HEK293 (cell line): Measurements from ENCODE around the gene PACS1.
A peak's percentile ranks its signal among the peaks of the same experiment; 100 is the strongest.

Source experiments
- KLF10 ChIP-seq: fragments of 450-650 bp; IDR thresholded peaks from 2 replicates; pipeline ENCODE4 v1.5.1; 2018; ENCODE audit warnings: missing biosample characterization, mild to moderate bottlenecking, missing genetic modification characterization
- OSR2 ChIP-seq: fragments of 450-650 bp; formaldehyde crosslinking; IDR thresholded peaks from 2 replicates; pipeline ENCODE4 v1.5.1; 2016; ENCODE audit warnings: missing biosample characterization, missing genetic modification characterization
- SCRT1 ChIP-seq: fragments of 450-650 bp; formaldehyde crosslinking; IDR thresholded peaks from 2 replicates; pipeline ENCODE4 v1.5.1; 2016; ENCODE audit warnings: missing biosample characterization, missing genetic modification characterization, borderline replicate concordance
- SETDB1 ChIP-seq: IDR thresholded peaks from one replicate; pipeline ENCODE4 v1.6.1; 2017; ENCODE audit warnings: mild to moderate bottlenecking, low read length, moderate library complexity, mixed read lengths; ENCODE audit not compliant: insufficient read length
- SP2 ChIP-seq: fragments of 450-650 bp; formaldehyde crosslinking; IDR thresholded peaks from 2 replicates; pipeline ENCODE4 v1.5.1; 2016; ENCODE audit warnings: missing biosample characterization, missing genetic modification characterization
- TCF7L2 ChIP-seq: IDR thresholded peaks from 2 replicates; pipeline ENCODE4 v1.6.1; 2011; ENCODE audit warnings: low read depth, mild to moderate bottlenecking, inconsistent platforms, low read length, moderate library complexity, borderline replicate concordance
- ZBTB48 ChIP-seq: fragments of 450-650 bp; formaldehyde crosslinking; IDR thresholded peaks from 2 replicates; pipeline ENCODE4 v1.5.1; 2016; ENCODE audit warnings: missing biosample characterization, missing genetic modification characterization
- ZNF23 ChIP-seq: fragments of 450-650 bp; formaldehyde crosslinking; IDR thresholded peaks from 2 replicates; pipeline ENCODE4 v1.5.1; 2016; ENCODE audit warnings: missing biosample characterization, missing genetic modification characterization, borderline replicate concordance
- ZNF501 ChIP-seq: fragments of 450-650 bp; formaldehyde crosslinking; IDR thresholded peaks from 2 replicates; pipeline ENCODE4 v1.5.1; 2016; ENCODE audit warnings: missing biosample characterization, missing genetic modification characterization
- ZNF510 ChIP-seq: fragments of 450-650 bp; formaldehyde crosslinking; IDR thresholded peaks from 2 replicates; pipeline ENCODE4 v1.5.1; 2018; ENCODE audit warnings: mild to moderate bottlenecking, missing genetic modification characterization, missing biosample characterization; ENCODE audit not compliant: insufficient replicate concordance
- ZNF514 ChIP-seq: fragments of 450-650 bp; formaldehyde crosslinking; IDR thresholded peaks from 2 replicates; pipeline ENCODE4 v1.5.1; 2016; ENCODE audit warnings: missing biosample characterization, missing genetic modification characterization
- ZNF549 ChIP-seq: fragments of 450-650 bp; IDR thresholded peaks from 2 replicates; pipeline ENCODE4 v1.5.1; 2018; ENCODE audit warnings: missing biosample characterization, missing genetic modification characterization, mild to moderate bottlenecking, inconsistent platforms, moderate library complexity
- ZNF560 ChIP-seq: fragments of 450-650 bp; formaldehyde crosslinking; IDR thresholded peaks from 2 replicates; pipeline ENCODE4 v1.5.1; 2017; ENCODE audit warnings: missing biosample characterization, missing genetic modification characterization, borderline replicate concordance
- ZNF610 ChIP-seq: fragments of 450-650 bp; formaldehyde crosslinking; IDR thresholded peaks from 2 replicates; pipeline ENCODE4 v1.5.1; 2016; ENCODE audit warnings: missing biosample characterization, missing genetic modification characterization, borderline replicate concordance
- ZNF658 ChIP-seq: fragments of 450-650 bp; formaldehyde crosslinking; IDR thresholded peaks from 2 replicates; pipeline ENCODE4; 2016; ENCODE audit warnings: missing biosample characterization, missing genetic modification characterization
- ZNF664 ChIP-seq: fragments of 450-650 bp; formaldehyde crosslinking; IDR thresholded peaks from 2 replicates; pipeline ENCODE4 v1.5.1; 2016; ENCODE audit warnings: missing biosample characterization, missing genetic modification characterization
- ZNF843 ChIP-seq: fragments of 450-650 bp; formaldehyde crosslinking; IDR thresholded peaks from 2 replicates; pipeline ENCODE4 v1.5.1; 2016; ENCODE audit warnings: missing biosample characterization, missing genetic modification characterization
- ZSCAN30 ChIP-seq: fragments of 450-650 bp; IDR thresholded peaks from 2 replicates; pipeline ENCODE4 v1.5.1; 2018; ENCODE audit warnings: missing biosample characterization, mild to moderate bottlenecking, missing genetic modification characterization, moderate library complexity
- TF ChIP-seq, protein P1 (sequence below): fragments of 450-650 bp; formaldehyde crosslinking; conservative IDR thresholded peaks from 2 replicates; pipeline ENCODE4 v1.5.1; 2016; ENCODE audit warnings: low read depth, missing biosample characterization, missing genetic modification characterization
- TF ChIP-seq, protein P2 (sequence below): fragments of 450-650 bp; formaldehyde crosslinking; IDR thresholded peaks from 2 replicates; pipeline ENCODE4 v1.5.1; 2016; ENCODE audit warnings: missing biosample characterization, missing genetic modification characterization
- TF ChIP-seq, protein P3 (sequence below): fragments of 450-650 bp; formaldehyde crosslinking; IDR thresholded peaks from 2 replicates; pipeline ENCODE4 v1.5.1; 2017; ENCODE audit warnings: missing biosample characterization, missing genetic modification characterization
- TF ChIP-seq, protein P4 (sequence below): fragments of 450-650 bp; formaldehyde crosslinking; IDR thresholded peaks from 2 replicates; pipeline ENCODE4 v1.5.0; 2017; ENCODE audit warnings: missing biosample characterization, missing genetic modification characterization, borderline replicate concordance
- TF ChIP-seq, protein P5 (sequence below): fragments of 450-650 bp; formaldehyde crosslinking; IDR thresholded peaks from 2 replicates; pipeline ENCODE4 v1.5.1; 2016; ENCODE audit warnings: missing biosample characterization, missing genetic modification characterization
- TF ChIP-seq, protein P6 (sequence below): fragments of 450-650 bp; formaldehyde crosslinking; IDR thresholded peaks from 2 replicates; pipeline ENCODE4 v1.5.1; 2017; ENCODE audit warnings: missing biosample characterization, missing genetic modification characterization

The PACS1 gene

DNA sequence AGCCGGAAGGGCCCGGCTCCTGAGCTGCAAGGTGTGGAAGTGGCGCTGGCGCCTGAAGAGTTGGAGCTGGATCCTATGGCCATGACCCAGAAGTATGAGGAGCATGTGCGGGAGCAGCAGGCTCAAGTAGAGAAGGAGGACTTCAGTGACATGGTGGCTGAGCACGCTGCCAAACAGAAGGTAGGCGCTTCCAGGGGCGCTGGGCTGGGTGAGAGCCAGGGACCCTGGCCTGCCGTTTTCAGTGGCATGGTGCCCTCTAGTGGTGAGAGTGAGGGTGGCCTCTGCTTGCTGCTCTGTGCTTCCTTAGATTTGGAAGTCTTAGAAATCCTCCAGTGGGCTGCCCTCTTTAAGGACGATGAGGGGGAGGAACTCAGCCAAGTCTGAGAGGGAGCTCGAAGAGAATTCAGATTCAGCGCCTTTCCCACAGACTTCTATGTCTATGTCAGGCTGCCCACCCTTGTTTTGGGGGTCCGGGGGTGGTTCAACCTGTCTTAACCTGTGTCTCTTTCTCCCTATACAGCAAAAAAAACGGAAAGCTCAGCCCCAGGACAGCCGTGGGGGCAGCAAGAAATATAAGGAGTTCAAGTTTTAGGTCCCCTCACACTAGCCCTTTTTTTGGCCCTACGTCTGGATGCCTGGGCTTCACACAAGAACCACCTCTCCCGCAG is 1.8 kb upstream of the PACS1 start (continued):
- TF ChIP-seq, protein P1, sequence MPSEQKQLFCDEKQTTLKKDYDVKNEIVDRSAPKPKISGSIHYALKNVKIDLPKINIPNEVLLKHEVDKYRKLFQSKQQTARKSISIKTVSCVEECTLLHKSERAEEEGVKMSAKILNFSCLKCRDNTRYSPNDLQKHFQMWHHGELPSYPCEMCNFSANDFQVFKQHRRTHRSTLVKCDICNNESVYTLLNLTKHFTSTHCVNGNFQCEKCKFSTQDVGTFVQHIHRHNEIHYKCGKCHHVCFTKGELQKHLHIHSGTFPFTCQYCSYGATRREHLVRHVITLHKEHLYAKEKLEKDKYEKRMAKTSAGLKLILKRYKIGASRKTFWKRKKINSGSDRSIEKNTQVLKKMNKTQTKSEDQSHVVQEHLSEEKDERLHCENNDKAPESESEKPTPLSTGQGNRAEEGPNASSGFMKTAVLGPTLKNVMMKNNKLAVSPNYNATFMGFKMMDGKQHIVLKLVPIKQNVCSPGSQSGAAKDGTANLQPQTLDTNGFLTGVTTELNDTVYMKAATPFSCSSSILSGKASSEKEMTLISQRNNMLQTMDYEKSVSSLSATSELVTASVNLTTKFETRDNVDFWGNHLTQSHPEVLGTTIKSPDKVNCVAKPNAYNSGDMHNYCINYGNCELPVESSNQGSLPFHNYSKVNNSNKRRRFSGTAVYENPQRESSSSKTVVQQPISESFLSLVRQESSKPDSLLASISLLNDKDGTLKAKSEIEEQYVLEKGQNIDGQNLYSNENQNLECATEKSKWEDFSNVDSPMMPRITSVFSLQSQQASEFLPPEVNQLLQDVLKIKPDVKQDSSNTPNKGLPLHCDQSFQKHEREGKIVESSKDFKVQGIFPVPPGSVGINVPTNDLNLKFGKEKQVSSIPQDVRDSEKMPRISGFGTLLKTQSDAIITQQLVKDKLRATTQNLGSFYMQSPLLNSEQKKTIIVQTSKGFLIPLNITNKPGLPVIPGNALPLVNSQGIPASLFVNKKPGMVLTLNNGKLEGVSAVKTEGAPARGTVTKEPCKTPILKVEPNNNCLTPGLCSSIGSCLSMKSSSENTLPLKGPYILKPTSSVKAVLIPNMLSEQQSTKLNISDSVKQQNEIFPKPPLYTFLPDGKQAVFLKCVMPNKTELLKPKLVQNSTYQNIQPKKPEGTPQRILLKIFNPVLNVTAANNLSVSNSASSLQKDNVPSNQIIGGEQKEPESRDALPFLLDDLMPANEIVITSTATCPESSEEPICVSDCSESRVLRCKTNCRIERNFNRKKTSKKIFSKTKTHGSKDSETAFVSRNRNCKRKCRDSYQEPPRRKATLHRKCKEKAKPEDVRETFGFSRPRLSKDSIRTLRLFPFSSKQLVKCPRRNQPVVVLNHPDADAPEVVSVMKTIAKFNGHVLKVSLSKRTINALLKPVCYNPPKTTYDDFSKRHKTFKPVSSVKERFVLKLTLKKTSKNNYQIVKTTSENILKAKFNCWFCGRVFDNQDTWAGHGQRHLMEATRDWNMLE = no peak
- TF ChIP-seq, protein P2, sequence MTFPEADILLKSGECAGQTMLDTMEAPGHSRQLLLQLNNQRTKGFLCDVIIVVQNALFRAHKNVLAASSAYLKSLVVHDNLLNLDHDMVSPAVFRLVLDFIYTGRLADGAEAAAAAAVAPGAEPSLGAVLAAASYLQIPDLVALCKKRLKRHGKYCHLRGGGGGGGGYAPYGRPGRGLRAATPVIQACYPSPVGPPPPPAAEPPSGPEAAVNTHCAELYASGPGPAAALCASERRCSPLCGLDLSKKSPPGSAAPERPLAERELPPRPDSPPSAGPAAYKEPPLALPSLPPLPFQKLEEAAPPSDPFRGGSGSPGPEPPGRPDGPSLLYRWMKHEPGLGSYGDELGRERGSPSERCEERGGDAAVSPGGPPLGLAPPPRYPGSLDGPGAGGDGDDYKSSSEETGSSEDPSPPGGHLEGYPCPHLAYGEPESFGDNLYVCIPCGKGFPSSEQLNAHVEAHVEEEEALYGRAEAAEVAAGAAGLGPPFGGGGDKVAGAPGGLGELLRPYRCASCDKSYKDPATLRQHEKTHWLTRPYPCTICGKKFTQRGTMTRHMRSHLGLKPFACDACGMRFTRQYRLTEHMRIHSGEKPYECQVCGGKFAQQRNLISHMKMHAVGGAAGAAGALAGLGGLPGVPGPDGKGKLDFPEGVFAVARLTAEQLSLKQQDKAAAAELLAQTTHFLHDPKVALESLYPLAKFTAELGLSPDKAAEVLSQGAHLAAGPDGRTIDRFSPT = 0 out of 2 replicates have a peak, but pooled peaks have one; percentile 15
- no peak for TF ChIP-seq ZNF23 (tag by site-specific recombination)
- peak; percentile 27; the same call in 1 of the 2 replicates for TF ChIP-seq OSR2
- TF ChIP-seq, protein P3, sequence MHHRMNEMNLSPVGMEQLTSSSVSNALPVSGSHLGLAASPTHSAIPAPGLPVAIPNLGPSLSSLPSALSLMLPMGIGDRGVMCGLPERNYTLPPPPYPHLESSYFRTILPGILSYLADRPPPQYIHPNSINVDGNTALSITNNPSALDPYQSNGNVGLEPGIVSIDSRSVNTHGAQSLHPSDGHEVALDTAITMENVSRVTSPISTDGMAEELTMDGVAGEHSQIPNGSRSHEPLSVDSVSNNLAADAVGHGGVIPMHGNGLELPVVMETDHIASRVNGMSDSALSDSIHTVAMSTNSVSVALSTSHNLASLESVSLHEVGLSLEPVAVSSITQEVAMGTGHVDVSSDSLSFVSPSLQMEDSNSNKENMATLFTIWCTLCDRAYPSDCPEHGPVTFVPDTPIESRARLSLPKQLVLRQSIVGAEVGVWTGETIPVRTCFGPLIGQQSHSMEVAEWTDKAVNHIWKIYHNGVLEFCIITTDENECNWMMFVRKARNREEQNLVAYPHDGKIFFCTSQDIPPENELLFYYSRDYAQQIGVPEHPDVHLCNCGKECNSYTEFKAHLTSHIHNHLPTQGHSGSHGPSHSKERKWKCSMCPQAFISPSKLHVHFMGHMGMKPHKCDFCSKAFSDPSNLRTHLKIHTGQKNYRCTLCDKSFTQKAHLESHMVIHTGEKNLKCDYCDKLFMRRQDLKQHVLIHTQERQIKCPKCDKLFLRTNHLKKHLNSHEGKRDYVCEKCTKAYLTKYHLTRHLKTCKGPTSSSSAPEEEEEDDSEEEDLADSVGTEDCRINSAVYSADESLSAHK (tag by site-specific recombination) = no peak
- TF ChIP-seq ZNF549 = no peak
- TF ChIP-seq ZNF560 = no peak
- TF ChIP-seq ZSCAN30 (tag by site-specific recombination) = no peak
- TF ChIP-seq ZNF664 (tag by site-specific recombination) = no peak
- no peak for TF ChIP-seq SETDB1
- no peak for TF ChIP-seq KLF10
- TF ChIP-seq ZNF510 (tag by site-specific recombination) = no peak
- peak; percentile 30; the same call in 1 of the 2 replicates for TF ChIP-seq ZBTB48
- TF ChIP-seq, protein P4, sequence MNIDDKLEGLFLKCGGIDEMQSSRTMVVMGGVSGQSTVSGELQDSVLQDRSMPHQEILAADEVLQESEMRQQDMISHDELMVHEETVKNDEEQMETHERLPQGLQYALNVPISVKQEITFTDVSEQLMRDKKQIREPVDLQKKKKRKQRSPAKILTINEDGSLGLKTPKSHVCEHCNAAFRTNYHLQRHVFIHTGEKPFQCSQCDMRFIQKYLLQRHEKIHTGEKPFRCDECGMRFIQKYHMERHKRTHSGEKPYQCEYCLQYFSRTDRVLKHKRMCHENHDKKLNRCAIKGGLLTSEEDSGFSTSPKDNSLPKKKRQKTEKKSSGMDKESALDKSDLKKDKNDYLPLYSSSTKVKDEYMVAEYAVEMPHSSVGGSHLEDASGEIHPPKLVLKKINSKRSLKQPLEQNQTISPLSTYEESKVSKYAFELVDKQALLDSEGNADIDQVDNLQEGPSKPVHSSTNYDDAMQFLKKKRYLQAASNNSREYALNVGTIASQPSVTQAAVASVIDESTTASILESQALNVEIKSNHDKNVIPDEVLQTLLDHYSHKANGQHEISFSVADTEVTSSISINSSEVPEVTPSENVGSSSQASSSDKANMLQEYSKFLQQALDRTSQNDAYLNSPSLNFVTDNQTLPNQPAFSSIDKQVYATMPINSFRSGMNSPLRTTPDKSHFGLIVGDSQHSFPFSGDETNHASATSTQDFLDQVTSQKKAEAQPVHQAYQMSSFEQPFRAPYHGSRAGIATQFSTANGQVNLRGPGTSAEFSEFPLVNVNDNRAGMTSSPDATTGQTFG (tag by site-specific recombination) = no peak
- TF ChIP-seq SCRT1 (tag by site-specific recombination) = no peak
- TF ChIP-seq ZNF514 (tag by site-specific recombination) = no peak
- TF ChIP-seq, protein P5, sequence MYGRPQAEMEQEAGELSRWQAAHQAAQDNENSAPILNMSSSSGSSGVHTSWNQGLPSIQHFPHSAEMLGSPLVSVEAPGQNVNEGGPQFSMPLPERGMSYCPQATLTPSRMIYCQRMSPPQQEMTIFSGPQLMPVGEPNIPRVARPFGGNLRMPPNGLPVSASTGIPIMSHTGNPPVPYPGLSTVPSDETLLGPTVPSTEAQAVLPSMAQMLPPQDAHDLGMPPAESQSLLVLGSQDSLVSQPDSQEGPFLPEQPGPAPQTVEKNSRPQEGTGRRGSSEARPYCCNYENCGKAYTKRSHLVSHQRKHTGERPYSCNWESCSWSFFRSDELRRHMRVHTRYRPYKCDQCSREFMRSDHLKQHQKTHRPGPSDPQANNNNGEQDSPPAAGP (tag by site-specific recombination) = no peak
- TF ChIP-seq ZNF843 (tag by site-specific recombination) = no peak
- no peak for TF ChIP-seq ZNF658 (tag by site-specific recombination)
- TF ChIP-seq ZNF501 = no peak
- TF ChIP-seq, protein P6, sequence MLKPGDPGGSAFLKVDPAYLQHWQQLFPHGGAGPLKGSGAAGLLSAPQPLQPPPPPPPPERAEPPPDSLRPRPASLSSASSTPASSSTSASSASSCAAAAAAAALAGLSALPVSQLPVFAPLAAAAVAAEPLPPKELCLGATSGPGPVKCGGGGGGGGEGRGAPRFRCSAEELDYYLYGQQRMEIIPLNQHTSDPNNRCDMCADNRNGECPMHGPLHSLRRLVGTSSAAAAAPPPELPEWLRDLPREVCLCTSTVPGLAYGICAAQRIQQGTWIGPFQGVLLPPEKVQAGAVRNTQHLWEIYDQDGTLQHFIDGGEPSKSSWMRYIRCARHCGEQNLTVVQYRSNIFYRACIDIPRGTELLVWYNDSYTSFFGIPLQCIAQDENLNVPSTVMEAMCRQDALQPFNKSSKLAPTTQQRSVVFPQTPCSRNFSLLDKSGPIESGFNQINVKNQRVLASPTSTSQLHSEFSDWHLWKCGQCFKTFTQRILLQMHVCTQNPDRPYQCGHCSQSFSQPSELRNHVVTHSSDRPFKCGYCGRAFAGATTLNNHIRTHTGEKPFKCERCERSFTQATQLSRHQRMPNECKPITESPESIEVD (tag by site-specific recombination) = no peak
- no peak for TF ChIP-seq SP2
- no peak for TF ChIP-seq ZNF610
- no peak for TF ChIP-seq TCF7L2
